SK-N-MC (cell line): ENCODE measurements around the gene GPC6.
"Not testable (repeated sequence)": the region's sequence is repeated elsewhere in the genome, so short reads cannot be mapped to it uniquely, and the experiment has no call there.

ENCODE experiments used
- DNase-seq: peaks from one replicate; pipeline ENCODE4 v3.0.0-alpha.2; 2011; ENCODE audit warnings: low read depth, low spot score
- H3K27ac ChIP-seq: fragments of 200-600 bp; sonication (generic); 2 replicates; pipeline ENCODE4 v1.5.1; 2016; ENCODE audit warnings: mixed run types
- H3K36me3 ChIP-seq: fragments of 200-600 bp; sonication (generic); 2 replicates; pipeline ENCODE4 v1.6.1; 2017; ENCODE audit warnings: antibody characterized with exemption, low read length, mixed read lengths; ENCODE audit not compliant: insufficient read depth
- H3K4me3 ChIP-seq: fragments of 200-600 bp; sonication (generic); 2 replicates; pipeline ENCODE4 v1.5.1; 2016
- H3K9ac ChIP-seq: fragments of 200-600 bp; sonication (generic); 2 replicates; pipeline ENCODE4 v1.8.0; 2017; ENCODE audit warnings: mixed run types, mixed read lengths; ENCODE audit not compliant: insufficient read length
- H3K9me3 ChIP-seq: fragments of 200-600 bp; sonication (generic); 2 replicates; pipeline ENCODE4 v1.6.1; 2017; ENCODE audit warnings: low read depth, mild to moderate bottlenecking, antibody characterized with exemption, low read length, moderate library complexity, mixed read lengths
- EZH2 ChIP-seq: fragments of 200-600 bp; sonication (generic); IDR thresholded peaks from one replicate; pipeline ENCODE4 v1.6.1; 2017; ENCODE audit warnings: antibody characterized with exemption
- FOXP2 ChIP-seq: optimal IDR thresholded peaks from 2 replicates; pipeline ENCODE3; 2011; ENCODE audit warnings: mild to moderate bottlenecking, moderate library complexity; ENCODE audit not compliant: insufficient read depth; ENCODE audit errors: extremely low read length, control extremely low read depth
- POLR2AphosphoS5 ChIP-seq: IDR thresholded peaks from 2 replicates; pipeline ENCODE4 v1.6.1; 2012; ENCODE audit warnings: mild to moderate bottlenecking, low read depth, low read length, borderline replicate concordance

GPC6 gene

DNA sequence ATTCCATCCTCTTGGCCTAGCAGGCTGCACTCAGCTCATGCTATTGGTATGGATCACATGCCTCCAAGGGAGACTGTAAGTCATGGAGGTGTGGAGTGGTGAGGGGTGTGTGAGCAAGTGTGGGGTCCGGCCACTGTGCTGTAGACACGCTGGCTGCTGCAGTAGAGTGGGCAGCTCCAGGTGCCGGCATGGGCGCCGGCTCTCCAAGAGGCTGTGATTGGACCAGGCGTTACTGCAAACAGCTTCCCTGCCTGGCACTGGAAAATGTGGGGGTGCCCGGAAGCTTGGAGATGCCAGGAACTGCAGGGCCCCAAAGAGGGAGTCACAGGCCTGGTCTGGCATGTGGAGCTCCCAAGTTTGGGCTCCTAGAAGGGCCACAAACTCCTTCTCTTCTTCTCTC lies 245.7 kb downstream of the GPC6 start:
- no peak overlapping the region for H3K27ac ChIP-seq
- TF ChIP-seq POLR2AphosphoS5 (no peak), FOXP2 (no peak), EZH2 (no peak)
- H3K36me3 ChIP-seq, result no peaks in the 10 kb centered on the region
- H3K9ac ChIP-seq, result no peak overlapping the region
- DNase-seq, result no peak
- H3K4me3 ChIP-seq, result no peak overlapping the region
- peaks cover 3% of the 10 kb centered on the region; the same call in 1 of the 2 replicates for H3K9me3 ChIP-seq

DNA sequence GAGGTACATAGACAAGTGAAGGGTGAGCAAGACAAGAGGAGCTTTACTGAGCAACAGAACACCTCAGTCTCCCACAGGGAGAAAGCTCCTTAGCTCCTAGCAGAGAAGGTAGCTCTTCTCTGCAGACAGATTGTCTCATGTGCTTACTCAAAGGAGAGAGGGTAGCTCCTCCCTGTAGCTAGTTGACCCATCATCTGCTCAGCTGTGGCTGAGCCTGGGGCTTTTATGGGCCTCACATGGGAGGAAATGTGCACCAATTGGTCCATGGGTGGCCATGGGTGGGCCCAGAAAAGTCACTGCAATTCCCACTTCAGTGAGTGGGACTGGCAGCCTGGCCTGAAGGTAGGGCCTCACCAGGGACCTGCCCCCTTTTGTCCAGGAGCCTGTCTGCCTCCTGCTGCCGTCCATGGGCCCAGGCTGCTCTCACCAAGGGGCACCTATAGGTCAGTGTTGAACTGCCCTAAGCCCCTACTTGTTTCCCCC lies 246.2 kb downstream of the GPC6 start:
- H3K9ac ChIP-seq, result no peak overlapping the region
- H3K27ac ChIP-seq, result no peak overlapping the region
- H3K36me3 ChIP-seq, result no peaks in the 10 kb centered on the region
- peaks cover 3% of the 10 kb centered on the region; the same call in 1 of the 2 replicates for H3K9me3 ChIP-seq
- TF ChIP-seq EZH2 (no peak), FOXP2 (no peak), POLR2AphosphoS5 (no peak)
- no peak overlapping the region for H3K4me3 ChIP-seq
- DNase-seq, result no peak

DNA sequence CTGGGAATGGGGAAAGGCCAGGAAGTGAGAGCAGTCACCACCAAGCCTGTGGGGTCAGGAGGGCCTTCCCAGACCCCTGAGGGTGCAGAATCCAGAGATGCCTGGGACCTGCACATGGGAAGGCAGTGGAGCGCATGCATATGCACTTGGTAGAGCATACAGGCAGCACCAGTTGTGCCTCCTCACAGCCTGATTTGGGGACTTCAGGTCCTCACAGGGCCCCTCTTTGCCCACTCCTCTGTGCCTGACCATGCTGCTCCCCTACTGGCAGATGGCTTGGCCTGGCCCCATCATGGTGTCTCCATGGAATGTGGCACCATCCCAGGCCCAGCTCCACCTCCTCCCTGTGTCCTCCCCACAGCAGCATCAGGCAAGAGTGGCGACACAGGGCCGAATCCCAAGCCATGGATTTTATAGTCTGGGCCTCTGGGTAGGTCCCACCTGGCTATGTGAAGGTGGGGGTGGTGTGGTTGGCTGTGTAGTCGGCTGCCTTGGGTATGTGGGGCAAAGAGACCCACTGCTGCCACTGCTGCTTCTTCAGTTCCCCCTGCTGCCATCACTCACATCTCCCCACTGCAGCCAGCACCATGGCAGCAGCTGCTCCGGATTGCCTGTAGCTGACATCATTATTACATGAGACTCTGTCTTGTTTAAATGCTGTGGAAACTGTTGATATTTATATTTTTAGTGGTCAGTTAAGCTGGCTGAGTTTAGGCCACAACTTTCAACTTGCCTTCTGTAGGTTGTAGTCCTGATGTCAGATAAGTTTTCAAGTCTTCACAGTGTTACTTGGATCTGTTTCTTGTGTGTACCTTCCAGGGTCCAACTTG lies 247.0 kb downstream of the GPC6 start:
- no peak overlapping the region for H3K4me3 ChIP-seq
- no peak for DNase-seq
- H3K27ac ChIP-seq, result no peak overlapping the region
- no peak overlapping the region for H3K9ac ChIP-seq
- H3K9me3 ChIP-seq, result peaks cover 3% of the 10 kb centered on the region; the same call in 1 of the 2 replicates
- H3K36me3 ChIP-seq, result no peaks in the 10 kb centered on the region
- no peak for TF ChIP-seq EZH2
- no peak for TF ChIP-seq FOXP2
- no peak for TF ChIP-seq POLR2AphosphoS5

DNA sequence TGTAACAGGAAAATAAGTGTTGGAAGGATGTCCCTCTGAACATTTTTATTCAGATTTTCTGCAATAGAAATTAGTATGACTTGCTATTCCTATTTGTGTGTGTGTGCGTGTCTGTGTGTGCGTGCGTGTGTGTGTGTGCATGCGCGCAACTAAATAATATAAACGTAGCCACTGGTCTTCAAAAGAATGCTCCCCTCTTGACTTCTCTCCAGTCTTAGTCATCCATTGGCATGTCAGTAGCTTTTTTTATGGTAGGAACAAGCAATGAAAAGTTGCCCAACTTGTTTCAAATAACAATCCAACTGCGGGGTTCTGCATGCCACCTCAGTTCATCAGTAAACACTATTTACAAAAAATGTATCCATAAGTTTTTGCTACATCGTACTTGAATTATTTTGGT lies 249.6 kb downstream of the GPC6 start:
- no peak overlapping the region for H3K9ac ChIP-seq

DNA sequence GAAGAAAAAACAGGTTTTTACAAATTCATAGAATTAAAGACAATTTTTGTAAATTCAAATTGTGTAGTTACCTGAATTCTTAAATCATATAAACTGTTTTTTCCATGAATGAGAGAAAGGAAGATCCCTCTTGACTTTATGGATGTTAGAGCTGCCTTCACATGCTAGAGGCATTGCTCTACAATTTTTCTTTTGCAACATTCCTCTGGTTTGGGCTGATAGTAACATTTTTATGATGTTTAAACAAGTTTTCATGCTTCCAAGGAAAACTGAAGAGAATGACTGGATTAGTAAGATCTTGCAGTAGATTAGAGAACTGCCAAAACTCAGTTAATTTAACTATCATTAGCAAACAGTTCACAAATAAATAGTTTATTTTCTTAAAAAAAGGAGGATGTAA lies 250.6 kb downstream of the GPC6 start:
- no peak overlapping the region for H3K27ac ChIP-seq
- H3K9me3 ChIP-seq, result no peaks in the 10 kb centered on the region
- TF ChIP-seq POLR2AphosphoS5 (no peak), FOXP2 (no peak), EZH2 (no peak)
- H3K9ac ChIP-seq, result no peak overlapping the region
- no peak overlapping the region for H3K4me3 ChIP-seq
- DNase-seq, result no peak
- no peaks in the 10 kb centered on the region for H3K36me3 ChIP-seq

More for the DNA sequence above, 249.6 kb downstream of the GPC6 start:
- DNase-seq, result no peak
- Histone ChIP-seq H3K27ac (no peak overlapping the region), H3K4me3 (no peak overlapping the region), H3K9me3 (no peaks in the 10 kb centered on the region), H3K36me3 (no peaks in the 10 kb centered on the region)
- no peak for TF ChIP-seq EZH2
- no peak for TF ChIP-seq FOXP2
- TF ChIP-seq POLR2AphosphoS5, result no peak

DNA sequence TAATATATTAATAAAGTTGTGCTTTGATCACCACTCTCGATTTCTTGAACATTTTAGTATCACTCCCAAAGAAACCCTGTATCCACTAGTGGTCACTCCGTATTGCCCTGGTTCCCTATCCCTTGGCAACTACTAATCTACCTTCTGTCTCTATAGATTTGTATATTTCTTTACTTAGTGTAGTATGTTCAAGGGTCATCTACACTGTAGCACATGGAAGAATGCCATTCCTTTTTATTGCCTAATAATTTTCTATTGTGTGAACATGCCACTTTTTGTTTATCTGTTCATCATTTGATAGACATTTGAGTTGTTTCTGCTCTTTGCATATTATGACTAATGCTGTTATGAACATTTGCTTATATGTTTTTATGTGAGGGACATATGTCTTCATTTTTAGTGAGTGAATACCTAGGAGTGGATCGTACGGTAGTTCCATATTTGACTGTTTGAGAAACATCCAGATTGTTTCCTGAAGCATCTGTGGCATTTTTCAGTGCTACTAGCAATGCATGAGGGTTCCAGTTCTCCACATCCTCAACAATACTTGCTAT lies 254.0 kb downstream of the GPC6 start:
- H3K27ac ChIP-seq, result no peak overlapping the region
- no peak for DNase-seq
- no peaks in the 10 kb centered on the region for H3K9me3 ChIP-seq
- no peaks in the 10 kb centered on the region for H3K36me3 ChIP-seq
- H3K4me3 ChIP-seq, result no peak overlapping the region
- no peak for TF ChIP-seq FOXP2
- TF ChIP-seq EZH2, result no peak
- no peak for TF ChIP-seq POLR2AphosphoS5
- no peak overlapping the region for H3K9ac ChIP-seq

DNA sequence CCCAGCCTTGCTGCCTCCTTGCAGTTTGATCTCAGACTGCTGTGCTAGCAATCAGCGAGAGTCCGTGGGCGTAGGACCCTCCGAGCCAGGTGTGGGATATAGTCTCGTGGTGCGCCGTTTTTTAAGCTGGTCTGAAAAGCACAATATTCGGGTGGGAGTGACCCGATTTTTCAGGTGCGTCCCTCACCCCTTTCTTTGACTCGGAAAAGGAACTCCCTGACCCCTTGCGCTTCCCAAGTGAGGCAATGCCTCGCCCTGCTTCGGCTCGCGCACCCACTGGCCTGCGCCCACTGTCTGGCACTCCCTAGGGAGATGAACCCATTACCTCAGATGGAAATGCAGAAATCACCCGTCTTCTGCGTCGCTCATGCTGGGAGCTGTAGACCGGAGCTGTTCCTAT lies 269.5 kb downstream of the GPC6 start:
- not testable (repeated sequence) for DNase-seq, H3K9ac ChIP-seq, H3K36me3 ChIP-seq, H3K4me3 ChIP-seq, H3K27ac ChIP-seq, H3K9me3 ChIP-seq

DNA sequence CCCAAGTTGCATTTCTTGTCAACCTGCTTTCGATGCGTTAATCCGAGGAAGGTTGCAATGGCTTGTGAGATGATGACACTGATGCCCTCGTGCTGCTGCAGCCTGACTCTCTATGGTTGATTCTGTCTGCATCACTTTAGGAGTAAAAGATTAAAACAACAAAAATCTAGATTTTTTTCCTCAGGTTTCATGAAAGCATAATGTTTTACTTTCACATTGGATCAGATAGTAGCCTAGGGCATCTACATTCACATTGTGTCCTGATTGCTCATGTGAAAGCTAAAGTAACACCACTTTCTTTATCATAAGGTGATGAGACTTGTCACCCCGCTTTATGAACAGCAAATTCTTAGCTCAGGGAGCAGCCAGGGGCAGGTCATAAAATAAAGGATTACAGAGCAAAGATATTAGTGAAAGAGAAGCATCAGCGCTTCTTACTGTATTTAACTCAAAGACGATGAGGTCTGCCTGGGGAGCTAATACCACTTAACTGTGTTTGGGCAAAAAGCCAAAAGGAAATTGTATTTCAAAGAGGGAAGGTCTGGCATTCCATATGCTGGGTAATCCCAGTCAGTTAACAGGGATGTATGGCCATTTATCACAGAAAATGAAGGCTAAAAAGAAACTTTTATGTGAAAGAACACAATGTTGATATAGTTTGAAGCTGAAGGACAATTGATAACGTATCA lies 270.5 kb downstream of the GPC6 start:
- peak overlapping the region; percentile 72 for H3K4me3 ChIP-seq
- H3K9ac ChIP-seq, result peak overlapping the region; percentile 33
- peak overlapping the region; percentile 91 for H3K27ac ChIP-seq
- H3K9me3 ChIP-seq, result no peaks in the 10 kb centered on the region
- no peak for TF ChIP-seq FOXP2
- no peak; the same call in 1 of the 2 replicates for TF ChIP-seq POLR2AphosphoS5
- no peak for TF ChIP-seq EZH2
- DNase-seq, result peak; percentile 96
- no peaks in the 10 kb centered on the region for H3K36me3 ChIP-seq
